Measurements from ENCODE around the gene CD300H.

The CD300H gene

DNA sequence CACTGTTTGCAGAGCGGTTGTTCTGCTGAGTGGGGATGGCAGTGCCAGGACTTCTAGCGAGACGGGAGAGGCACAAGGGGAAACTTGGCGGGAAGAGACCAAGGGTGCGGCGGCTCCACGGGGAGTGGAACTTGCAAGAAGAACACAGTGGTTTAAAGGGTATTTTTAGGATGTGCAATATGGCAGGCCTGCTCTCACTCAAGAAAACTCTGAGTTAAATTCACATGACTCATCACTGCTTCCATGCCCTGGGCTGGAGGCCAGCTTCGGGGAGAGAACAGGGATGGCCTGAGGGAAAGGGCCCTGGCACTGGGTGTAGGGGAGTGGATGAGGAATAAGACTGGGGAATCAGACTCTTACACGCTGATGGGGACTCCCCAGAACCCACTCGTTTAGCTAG, 38.1 kb upstream of the CD300H start:
- Histone ChIP-seq H3K4me2 (ENCODE audit: low read length) (no peak overlapping the region), H3K27ac (ENCODE audit: low read depth, low read length, poor library complexity, severe bottlenecking) (no peak overlapping the region), H3K4me1 (ENCODE audit: insufficient read depth, low read length, severe bottlenecking) (no peaks in the 10 kb centered on the region), H2AFZ (ENCODE audit: low read length) (no peak overlapping the region), H3K27me3 (ENCODE audit: insufficient read depth, low read length) (no peaks in the 10 kb centered on the region), H3K9ac (ENCODE audit: low read length) (no peak overlapping the region), H3K9me3 (ENCODE audit: low read length) (no peaks in the 10 kb centered on the region), H3K9me2 (ENCODE audit: low read depth, low read length) (no peaks in the 10 kb centered on the region), H3F3A (ENCODE audit: insufficient read depth, low read length) (no peaks in the 10 kb centered on the region), H3K36me3 (ENCODE audit: insufficient read depth, low read length) (no peaks in the 10 kb centered on the region), H3K4me3 (ENCODE audit: low read depth, low read length, poor library complexity, severe bottlenecking) (no peak overlapping the region), H4K20me1 (ENCODE audit: insufficient read depth, low read length) (no peaks in the 10 kb centered on the region), H3K79me2 (ENCODE audit: insufficient read depth, low read length) (no peaks in the 10 kb centered on the region)
- TF ChIP-seq EZH2 (IDR thresholded peaks at IDR 0.05; ENCODE audit: borderline replicate concordance, low read length) (no peak), CTCF (IDR thresholded peaks at IDR 0.05; ENCODE audit: low read length) (no peak)

DNA sequence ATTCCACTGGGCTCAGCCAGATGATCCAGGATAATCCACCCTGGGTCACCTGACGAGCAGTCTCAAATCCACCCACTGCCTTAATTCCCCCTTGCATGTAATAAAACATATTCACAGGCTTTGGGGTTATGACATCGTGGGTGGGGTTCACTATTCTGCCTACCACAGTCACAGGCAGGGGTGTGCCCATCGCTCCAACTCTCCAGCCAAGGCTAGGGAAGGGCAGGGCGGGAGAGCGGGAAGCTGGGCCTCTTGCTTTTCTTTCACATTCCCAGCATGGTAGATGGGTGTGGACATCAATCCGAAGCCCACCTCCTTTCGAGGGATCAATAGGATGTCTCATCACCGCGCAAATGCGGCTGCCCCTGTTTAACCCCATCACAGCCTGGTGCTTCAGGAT, 37.5 kb upstream of the CD300H start:
- Histone ChIP-seq H3K27me3 (ENCODE audit: insufficient read depth, low read length) (no peaks in the 10 kb centered on the region), H3F3A (ENCODE audit: insufficient read depth, low read length) (no peaks in the 10 kb centered on the region), H3K4me1 (ENCODE audit: insufficient read depth, low read length, severe bottlenecking) (no peaks in the 10 kb centered on the region), H3K9me3 (ENCODE audit: low read length) (no peaks in the 10 kb centered on the region), H3K4me2 (ENCODE audit: low read length) (no peak overlapping the region), H3K4me3 (ENCODE audit: low read depth, low read length, poor library complexity, severe bottlenecking) (no peak overlapping the region), H3K9ac (ENCODE audit: low read length) (no peak overlapping the region), H4K20me1 (ENCODE audit: insufficient read depth, low read length) (no peaks in the 10 kb centered on the region), H3K36me3 (ENCODE audit: insufficient read depth, low read length) (no peaks in the 10 kb centered on the region), H2AFZ (ENCODE audit: low read length) (no peak overlapping the region), H3K27ac (ENCODE audit: low read depth, low read length, poor library complexity, severe bottlenecking) (no peak overlapping the region), H3K79me2 (ENCODE audit: insufficient read depth, low read length) (no peaks in the 10 kb centered on the region), H3K9me2 (ENCODE audit: low read depth, low read length) (no peaks in the 10 kb centered on the region)
- TF ChIP-seq CTCF (IDR thresholded peaks at IDR 0.05; ENCODE audit: low read length) (no peak), EZH2 (IDR thresholded peaks at IDR 0.05; ENCODE audit: borderline replicate concordance, low read length) (no peak)

DNA sequence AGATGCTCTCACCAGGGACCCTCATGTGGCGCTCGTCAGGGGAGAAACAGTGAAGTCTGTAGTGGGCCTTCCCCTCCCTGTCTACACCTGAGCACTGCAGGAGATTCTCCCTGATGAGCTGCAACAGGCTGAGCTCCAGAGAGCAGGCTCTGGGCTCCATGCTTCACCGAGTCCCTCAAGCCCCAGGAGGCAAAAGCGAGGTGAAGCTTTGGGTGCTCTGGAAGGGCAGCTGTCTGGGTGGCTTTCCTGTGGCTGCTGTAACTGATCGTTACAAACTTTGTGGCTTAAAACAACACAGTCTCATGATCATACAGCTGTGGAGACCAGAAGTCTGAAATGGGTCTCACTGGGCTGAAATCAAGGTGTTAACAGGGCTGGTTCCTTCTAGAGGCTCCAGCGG, 36.9 kb upstream of the CD300H start:
- Histone ChIP-seq H3K9me2 (ENCODE audit: low read depth, low read length) (no peaks in the 10 kb centered on the region), H4K20me1 (ENCODE audit: insufficient read depth, low read length) (no peaks in the 10 kb centered on the region), H3K4me2 (ENCODE audit: low read length) (no peak overlapping the region), H3K27ac (ENCODE audit: low read depth, low read length, poor library complexity, severe bottlenecking) (no peak overlapping the region), H3K36me3 (ENCODE audit: insufficient read depth, low read length) (no peaks in the 10 kb centered on the region), H3K27me3 (ENCODE audit: insufficient read depth, low read length) (no peaks in the 10 kb centered on the region), H3K9me3 (ENCODE audit: low read length) (no peaks in the 10 kb centered on the region), H3K9ac (ENCODE audit: low read length) (no peak overlapping the region), H3K4me1 (ENCODE audit: insufficient read depth, low read length, severe bottlenecking) (no peaks in the 10 kb centered on the region), H3K79me2 (ENCODE audit: insufficient read depth, low read length) (no peaks in the 10 kb centered on the region), H2AFZ (ENCODE audit: low read length) (no peak overlapping the region), H3F3A (ENCODE audit: insufficient read depth, low read length) (no peaks in the 10 kb centered on the region), H3K4me3 (ENCODE audit: low read depth, low read length, poor library complexity, severe bottlenecking) (no peak overlapping the region)
- no peak for TF ChIP-seq CTCF (IDR thresholded peaks at IDR 0.05; ENCODE audit: low read length)
- TF ChIP-seq EZH2 (IDR thresholded peaks at IDR 0.05; ENCODE audit: borderline replicate concordance, low read length): no peak
